Cardiac fibroblast (primary cell): Measurements from ENCODE around the gene NCKAP5L.

Source experiments
- DNase-seq, 2 donors: peaks; one replicate each; pipeline versions ENCODE4 v3.0.0 to v3.0.0-alpha.2; 2010; ENCODE audit warnings: low read depth in 2 of 2
- H3K4me3 ChIP-seq, 2 donors: replicated peaks in 1 of 2; 1 replicate in 1 of 2; 2 replicates in 1 of 2; pipeline ENCODE4 v1.5.1; 2011; ENCODE audit warnings: low read depth in 2 of 2, low read length in 2 of 2, mild to moderate bottlenecking in 2 of 2, moderate library complexity in 1 of 2
- CTCF ChIP-seq: IDR thresholded peaks from one replicate; pipeline ENCODE4 v1.5.1; 2011; ENCODE audit warnings: low read depth, mild to moderate bottlenecking, low read length, inconsistent platforms

The NCKAP5L gene

GRCh38 chr12:49868449-49868848 lies 40.2 kb upstream of the NCKAP5L start:
- DNase-seq, result no peak
- no peak for TF ChIP-seq CTCF
- H3K4me3 ChIP-seq, result no peak overlapping the region

GRCh38 chr12:49867570-49868341 lies 39.5 kb upstream of the NCKAP5L start:
- DNase-seq, result peak; percentile 19 to 61
- TF ChIP-seq CTCF, result no peak
- no peak overlapping the region for H3K4me3 ChIP-seq

- peak; percentile 99 for TF ChIP-seq CTCF
- no peak overlapping the region for H3K4me3 ChIP-seq
- peak; percentile 67 to 71 for DNase-seq
Measured at GRCh38 chr12:49866859-49867569, 38.8 kb upstream of the NCKAP5L start.

- no peak overlapping the region for H3K4me3 ChIP-seq
- no peak for DNase-seq
- TF ChIP-seq CTCF, result no peak
Measured at GRCh38 chr12:49865782-49866135, 37.5 kb upstream of the NCKAP5L start.

GRCh38 chr12:49865109-49865781 lies 37.0 kb upstream of the NCKAP5L start:
- DNase-seq, result no peak
- no peak for TF ChIP-seq CTCF
- H3K4me3 ChIP-seq, result no peak overlapping the region

- H3K4me3 ChIP-seq, result no peak overlapping the region
- DNase-seq, result no peak
- TF ChIP-seq CTCF, result no peak
Measured at GRCh38 chr12:49864798-49865090, 36.5 kb upstream of the NCKAP5L start.
